ENCODE measurements around the gene FAF1. TPM values are rescaled to one million over a fixed set of nuclear protein-coding genes. Genes with fewer than 3 reads are reported as not detected.

The FAF1 gene
- total and polyA plus RNA-seq, 2 donors (not counting 3 experiments of a cell fraction or from before 2014, with no cell fraction given): 9.0 to 57.6 TPM

DNA sequence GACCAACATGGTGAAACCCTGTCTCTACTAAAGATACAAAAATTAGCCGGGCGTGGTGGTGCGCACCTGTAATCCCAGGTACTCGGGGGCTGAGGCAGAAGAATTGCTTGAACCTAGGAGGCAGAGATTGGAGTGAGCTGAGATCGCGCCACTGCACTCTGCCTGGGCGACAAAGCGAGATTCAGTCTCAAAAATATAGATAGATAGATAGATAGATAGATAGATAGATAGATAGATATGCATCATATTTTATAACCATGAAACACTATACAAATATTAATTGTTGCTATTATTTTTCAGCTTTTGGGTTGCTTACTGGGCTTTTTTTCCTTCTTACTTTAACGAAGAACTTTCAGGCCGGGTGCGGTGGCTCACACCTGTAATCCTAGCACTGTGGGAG is 4.8 kb upstream of the FAF1 start:
- CTCF ChIA-PET: no interaction called here
- H3K27me3 ChIP-seq (ENCODE audit: control insufficient read depth in 2 of 2, insufficient read depth in 2 of 2, low read length in 2 of 2): no peaks in the 10 kb centered on the region
- peaks cover 9% of the 10 kb centered on the region for H3K4me1 ChIP-seq (ENCODE audit: control insufficient read depth, extremely low read depth, insufficient read depth, low read length)
- POLR2A ChIA-PET: no interaction called here
- no peak overlapping the region for H3K4me2 ChIP-seq (ENCODE audit: insufficient read depth, low read length)
- no peak overlapping the region for H3K4me3 ChIP-seq (replicated peaks in 1 of 3; ENCODE audit: insufficient read depth in 1 of 3, low read depth in 1 of 3, low read length in 3 of 3)
- no peak for TF ChIP-seq GATA2 (IDR thresholded peaks at IDR 0.05; ENCODE audit: insufficient read depth, insufficient read length, low read depth, low read length)
- no peak for TF ChIP-seq MYC (IDR thresholded peaks at IDR 0.05; ENCODE audit: low read depth, low read length)
- no peak for TF ChIP-seq JUN (IDR thresholded peaks at IDR 0.05; ENCODE audit: borderline replicate concordance, insufficient read depth, insufficient read length, low read depth)
- TF ChIP-seq, protein P1, sequence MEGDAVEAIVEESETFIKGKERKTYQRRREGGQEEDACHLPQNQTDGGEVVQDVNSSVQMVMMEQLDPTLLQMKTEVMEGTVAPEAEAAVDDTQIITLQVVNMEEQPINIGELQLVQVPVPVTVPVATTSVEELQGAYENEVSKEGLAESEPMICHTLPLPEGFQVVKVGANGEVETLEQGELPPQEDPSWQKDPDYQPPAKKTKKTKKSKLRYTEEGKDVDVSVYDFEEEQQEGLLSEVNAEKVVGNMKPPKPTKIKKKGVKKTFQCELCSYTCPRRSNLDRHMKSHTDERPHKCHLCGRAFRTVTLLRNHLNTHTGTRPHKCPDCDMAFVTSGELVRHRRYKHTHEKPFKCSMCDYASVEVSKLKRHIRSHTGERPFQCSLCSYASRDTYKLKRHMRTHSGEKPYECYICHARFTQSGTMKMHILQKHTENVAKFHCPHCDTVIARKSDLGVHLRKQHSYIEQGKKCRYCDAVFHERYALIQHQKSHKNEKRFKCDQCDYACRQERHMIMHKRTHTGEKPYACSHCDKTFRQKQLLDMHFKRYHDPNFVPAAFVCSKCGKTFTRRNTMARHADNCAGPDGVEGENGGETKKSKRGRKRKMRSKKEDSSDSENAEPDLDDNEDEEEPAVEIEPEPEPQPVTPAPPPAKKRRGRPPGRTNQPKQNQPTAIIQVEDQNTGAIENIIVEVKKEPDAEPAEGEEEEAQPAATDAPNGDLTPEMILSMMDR (IDR thresholded peaks at IDR 0.05; ENCODE audit: extremely low read depth in 1 of 2, insufficient read depth in 1 of 2, low read depth in 1 of 2, low read length in 2 of 2): no peak
- no peak for TF ChIP-seq POLR2A (IDR thresholded peaks at IDR 0.05; ENCODE audit: low read depth, low read length)
- H4K20me1 ChIP-seq (replicated peaks; ENCODE audit: control insufficient read depth, extremely low read depth, insufficient read depth, low read length): no peaks in the 10 kb centered on the region
- no peak overlapping the region for H2AFZ ChIP-seq (ENCODE audit: low read depth, low read length)
- intact Hi-C loops (cut with micrococcal nuclease) (loop anchor here (10.0 kb wide), 1 partner anchor 330 kb away; no protein-coding TSS in a partner anchor), dilution Hi-C loops (cut with MboI; ENCODE audit: extremely low pct_ligation_motif_present, low sequenced_read_pairs) (no loop called here)
- no TSS peak for BruUV-seq (replicated peaks)
- H3K9me1 ChIP-seq (replicated peaks; ENCODE audit: control insufficient read depth, extremely low read depth, insufficient read depth, low read length): no peaks in the 10 kb centered on the region
- H3K36me3 ChIP-seq (ENCODE audit: control insufficient read depth in 2 of 2, extremely low read depth in 1 of 2, insufficient read depth in 2 of 2, low read length in 2 of 2): no peaks in the 10 kb centered on the region
- no peak overlapping the region for H3K27ac ChIP-seq (ENCODE audit: insufficient read depth, low read depth, low read length)
- H3K9me3 ChIP-seq (replicated peaks; ENCODE audit: control insufficient read depth, insufficient read depth, low read length): no peaks in the 10 kb centered on the region
- H3K9ac ChIP-seq (replicated peaks; ENCODE audit: extremely low read depth, insufficient read depth, low read length): no peak overlapping the region
- DNase-seq (ENCODE audit: low read depth, low spot score) (no peak), FAIRE-seq (no peak)
- peaks cover 12% of the 10 kb centered on the region for H3K79me2 ChIP-seq (ENCODE audit: control insufficient read depth, insufficient read depth, low read length)

DNA sequence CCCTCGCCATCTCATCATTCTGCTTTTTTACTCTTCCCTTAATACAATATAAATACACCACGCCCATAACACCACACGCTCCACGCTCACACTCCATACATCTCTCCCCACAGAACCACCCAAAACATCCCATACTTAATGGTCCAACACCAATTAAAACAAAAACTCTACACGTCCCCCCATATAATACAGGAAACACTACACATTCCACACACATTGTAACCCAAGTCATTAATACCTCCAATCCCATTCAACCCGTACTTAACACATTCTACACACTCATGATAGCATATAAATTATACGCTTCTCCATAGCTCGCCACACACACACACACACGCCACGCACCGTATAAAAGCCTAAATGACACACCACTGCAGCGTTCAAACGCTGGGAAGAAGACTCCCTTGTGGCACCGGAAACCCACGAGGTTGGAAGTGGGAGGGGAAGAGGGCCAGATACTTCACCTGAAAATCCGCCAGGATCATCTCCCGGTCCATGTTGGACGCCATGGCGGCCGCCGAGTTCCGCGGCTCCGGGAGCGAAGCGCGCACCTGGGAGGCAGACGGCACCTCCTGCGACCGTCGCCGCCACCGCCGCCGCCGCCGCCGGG is 659 bp downstream of the FAF1 start:
- no peak for TF ChIP-seq FOS (IDR thresholded peaks at IDR 0.05; ENCODE audit: borderline replicate concordance, insufficient read depth, low read length)
- TF ChIP-seq POLR2AphosphoS5 (IDR thresholded peaks at IDR 0.05; ENCODE audit: insufficient read depth, low read depth, low read length): no peak
- no peak for TF ChIP-seq MYC (IDR thresholded peaks at IDR 0.05; ENCODE audit: low read depth, low read length)
- TF ChIP-seq, protein P2, sequence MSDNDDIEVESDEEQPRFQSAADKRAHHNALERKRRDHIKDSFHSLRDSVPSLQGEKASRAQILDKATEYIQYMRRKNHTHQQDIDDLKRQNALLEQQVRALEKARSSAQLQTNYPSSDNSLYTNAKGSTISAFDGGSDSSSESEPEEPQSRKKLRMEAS (IDR thresholded peaks at IDR 0.05; ENCODE audit: insufficient read depth, insufficient read length): no peak
- TF ChIP-seq, protein P1 (IDR thresholded peaks at IDR 0.05; ENCODE audit: extremely low read depth in 1 of 2, insufficient read depth in 1 of 2, low read depth in 1 of 2, low read length in 2 of 2): no peak
- no peak for TF ChIP-seq JUN (IDR thresholded peaks at IDR 0.05; ENCODE audit: borderline replicate concordance, insufficient read depth, insufficient read length, low read depth)
- no peak for TF ChIP-seq POLR2A (IDR thresholded peaks at IDR 0.05; ENCODE audit: low read depth, low read length)
- no peak for TF ChIP-seq GATA2 (IDR thresholded peaks at IDR 0.05; ENCODE audit: insufficient read depth, insufficient read length, low read depth, low read length)
- TF ChIP-seq EZH2 (IDR thresholded peaks at IDR 0.05; ENCODE audit: borderline replicate concordance, low read depth, low read length, severe bottlenecking): no peak
- CTCF ChIA-PET: interaction anchor here (1.0 to 2.8 kb wide), 4 partner anchors 10 to 185 kb away, joined by 3 to 17 read pairs (median 4); no protein-coding TSS in a partner anchor
- POLR2A ChIA-PET: no interaction called here
- Histone ChIP-seq H3K9me3 (replicated peaks; ENCODE audit: control insufficient read depth, insufficient read depth, low read length) (no peaks in the 10 kb centered on the region), H3K9ac (replicated peaks; ENCODE audit: extremely low read depth, insufficient read depth, low read length) (peak overlapping the region; percentile 89), H4K20me1 (replicated peaks; ENCODE audit: control insufficient read depth, extremely low read depth, insufficient read depth, low read length) (no peaks in the 10 kb centered on the region), H2AFZ (ENCODE audit: low read depth, low read length) (peak overlapping the region; percentile 100), H3K79me2 (ENCODE audit: control insufficient read depth, insufficient read depth, low read length) (peaks cover 40% of the 10 kb centered on the region), H3K9me1 (replicated peaks; ENCODE audit: control insufficient read depth, extremely low read depth, insufficient read depth, low read length) (no peaks in the 10 kb centered on the region), H3K4me1 (ENCODE audit: control insufficient read depth, extremely low read depth, insufficient read depth, low read length) (peaks cover 9% of the 10 kb centered on the region), H3K27ac (ENCODE audit: insufficient read depth, low read depth, low read length) (peak overlapping the region; percentile 36), H3K27me3 (ENCODE audit: control insufficient read depth in 2 of 2, insufficient read depth in 2 of 2, low read length in 2 of 2) (no peaks in the 10 kb centered on the region), H3K4me3 (replicated peaks in 1 of 3; ENCODE audit: insufficient read depth in 1 of 3, low read depth in 1 of 3, low read length in 3 of 3) (peak overlapping the region; percentile 73 to 97 (median 95)), H3K36me3 (ENCODE audit: control insufficient read depth in 2 of 2, extremely low read depth in 1 of 2, insufficient read depth in 2 of 2, low read length in 2 of 2) (no peaks in the 10 kb centered on the region), H3K4me2 (ENCODE audit: insufficient read depth, low read length) (peak overlapping the region; percentile 94)
- intact Hi-C loops (cut with micrococcal nuclease) (no loop called here), dilution Hi-C loops (cut with MboI; ENCODE audit: extremely low pct_ligation_motif_present, low sequenced_read_pairs) (no loop called here)
- peak; percentile 47 for DNase-seq (ENCODE audit: low read depth, low spot score)
- BruUV-seq (replicated peaks): TSS peak; percentile 44
- FAIRE-seq: no peak
